Cardiac ventricle fibroblast (primary cell): ENCODE results near the gene ANKRD24. TPM values are rescaled to one million over a fixed set of nuclear protein-coding genes. Genes with fewer than 3 reads are reported as not detected.

Source experiments
- total RNA-seq: library from RNA; depleted of rRNA; stranded (reverse); fragments of >200 nt; gene quantifications from 2 replicates; pipeline ENCODE4 v1.2.3, GENCODE V29; 2015

The ANKRD24 gene
- total RNA-seq = 0.75 and 1.5 TPM in 2 replicates

DNA sequence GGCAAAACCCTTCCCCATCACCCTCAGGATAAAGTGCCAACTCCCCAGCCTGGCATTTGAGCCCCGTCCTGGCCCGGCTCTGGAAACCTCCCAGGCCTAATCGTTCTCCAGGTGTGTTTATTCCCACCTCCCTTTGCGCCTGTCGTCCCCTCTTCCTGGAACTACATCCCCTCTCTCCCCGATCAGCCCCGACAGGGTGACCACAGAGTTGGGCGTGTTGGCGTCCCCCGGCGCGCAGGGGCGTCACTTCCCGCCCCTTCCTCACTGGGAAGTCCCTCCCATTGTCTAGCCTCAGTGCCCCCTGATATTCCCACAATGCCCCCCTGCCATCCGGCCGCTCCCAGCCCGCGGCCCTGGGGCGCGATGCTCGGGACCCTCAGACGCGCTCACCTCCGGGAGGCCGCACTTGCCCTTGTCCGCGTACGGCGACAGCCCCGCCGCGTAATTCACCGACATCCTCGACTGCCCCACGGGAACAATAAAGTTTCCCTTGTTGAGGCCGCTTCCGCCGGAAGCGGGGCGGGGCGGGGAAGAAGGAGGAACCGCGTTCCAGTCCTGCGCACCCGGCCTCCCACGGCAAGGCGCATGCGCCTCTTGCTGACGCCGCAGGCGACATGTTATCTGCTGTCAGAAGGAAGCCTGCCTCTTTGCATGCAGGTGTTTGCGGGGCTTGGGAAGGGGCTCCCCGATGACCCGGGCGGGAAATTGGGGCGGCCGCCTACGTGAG, at the start of gene ANKRD24, which contains the start of gene SIRT6:
Gene ANKRD24, plus strand, starts transcription at position 606 of the 727 bp plus-strand sequence. CDS start 3,737 bp downstream, outside the sequence.
Gene SIRT6, minus strand, starts transcription at position 480 of the 727 bp plus-strand sequence. Its CDS starts 24 bp downstream, at position 456.

DNA sequence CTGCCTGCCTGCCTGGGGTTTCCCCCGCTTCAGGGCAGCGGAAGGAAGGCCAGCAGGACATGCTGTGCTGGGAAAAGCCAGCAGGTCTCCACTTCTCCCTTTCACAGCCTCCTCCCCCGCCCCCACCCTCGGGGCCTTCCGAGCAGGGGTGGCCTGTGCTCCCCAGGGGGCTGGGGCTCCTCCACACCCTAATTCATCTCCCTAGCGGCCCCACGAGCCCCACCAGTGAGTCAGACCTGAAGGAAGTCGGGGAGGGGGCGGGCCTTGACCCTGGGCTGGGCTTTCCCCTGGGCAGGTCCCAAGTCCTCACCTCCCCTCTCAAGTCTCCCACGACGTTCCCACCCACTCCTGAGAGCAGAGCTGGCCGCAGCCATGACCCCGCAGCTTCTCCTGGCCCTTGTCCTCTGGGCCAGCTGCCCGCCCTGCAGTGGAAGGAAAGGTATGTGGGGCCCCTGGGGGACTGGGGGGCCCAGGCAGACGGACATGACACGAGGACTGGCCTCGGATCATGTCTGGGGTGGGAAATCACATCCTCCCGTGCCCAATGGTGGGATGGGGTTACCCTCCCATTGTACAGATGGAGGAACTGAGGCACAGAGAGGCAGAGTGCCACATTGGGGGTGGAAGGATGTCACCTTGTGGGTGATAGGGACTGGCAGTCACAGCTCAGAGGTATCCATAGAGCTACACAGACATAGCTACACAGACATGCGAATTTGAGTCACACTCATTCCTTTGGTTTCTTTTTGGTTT, 46.9 kb downstream of the ANKRD24 start, which contains the start of gene EBI3:
Gene EBI3, plus strand, starts transcription at position 345 of the 753 bp plus-strand sequence. Its CDS starts 28 bp downstream, at position 373.

DNA sequence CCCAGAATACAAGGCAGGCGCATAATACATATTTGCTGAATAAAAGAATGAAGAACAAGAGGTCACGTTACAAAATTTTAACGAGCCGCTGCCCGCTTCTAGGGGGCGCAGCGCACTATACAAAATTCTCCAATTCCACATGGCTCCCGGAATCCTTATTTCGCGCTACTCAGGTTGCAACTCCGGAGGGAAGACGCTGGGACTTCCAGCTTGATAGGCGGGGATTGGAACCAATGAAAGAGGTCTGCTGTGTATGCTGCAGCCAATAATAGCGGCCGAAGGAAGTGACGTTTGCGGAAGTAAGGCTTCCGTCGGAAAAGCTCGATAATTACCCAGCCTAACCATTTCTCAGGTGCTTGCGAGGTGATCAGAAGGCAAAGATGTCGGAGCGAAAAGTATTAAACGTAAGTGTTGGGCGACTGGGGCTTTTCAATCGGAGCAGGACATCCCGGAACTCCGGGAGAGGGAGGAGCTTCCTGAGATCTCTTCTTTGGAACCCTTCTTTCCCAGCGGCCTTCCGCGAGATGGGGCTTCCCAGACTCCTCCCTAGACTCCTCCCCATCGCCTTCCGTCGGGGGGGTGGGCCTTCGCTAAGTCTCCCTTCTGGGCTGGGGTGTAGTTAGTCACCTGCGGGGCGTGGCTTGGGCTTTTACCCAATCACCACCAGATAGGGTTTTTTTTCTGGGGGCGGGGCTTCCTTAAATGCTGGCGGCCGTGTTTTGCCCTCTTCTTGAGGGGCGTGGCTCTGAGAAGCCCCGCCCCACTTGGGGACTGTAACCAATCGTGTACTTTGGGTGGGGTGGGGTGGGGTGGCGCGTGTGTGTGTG, 64.5 kb downstream of the ANKRD24 start, which contains the start of gene YJU2:
Gene YJU2, plus strand, starts transcription at position 314 of the 827 bp plus-strand sequence. Its CDS starts 67 bp downstream, at position 381.

Other genes with a start within 250 kb of the ANKRD24 start
- gene NMRK2, start 249.6 kb upstream of the ANKRD24 start, total RNA-seq = not detected in 2 replicates
- gene DAPK3, start 211.6 kb upstream of the ANKRD24 start, total RNA-seq = 49.3 and 59.2 TPM in 2 replicates
- gene EEF2, start 197.2 kb upstream of the ANKRD24 start, total RNA-seq = 3,060 and 3,544 TPM in 2 replicates
- gene PIAS4, start 175.0 kb upstream of the ANKRD24 start, total RNA-seq = 10.1 and 10.8 TPM in 2 replicates
- gene ZBTB7A, start 115.8 kb upstream of the ANKRD24 start, total RNA-seq = 53.6 and 56.2 TPM in 2 replicates
- gene MAP2K2, start 58.6 kb upstream of the ANKRD24 start, total RNA-seq = 154 and 160 TPM in 2 replicates
- gene CREB3L3, start 29.1 kb upstream of the ANKRD24 start, total RNA-seq = 2.2 TPM in 1 of 2 replicates, not detected in the other
- gene SIRT6, start 126 bp upstream of the ANKRD24 start, total RNA-seq = 15.2 and 19.8 TPM in 2 replicates
- gene EBI3, start 46.8 kb downstream of the ANKRD24 start, total RNA-seq = not detected in 2 replicates
- 13.8 and 18.2 TPM in 2 replicates for gene YJU2, start 64.4 kb downstream of the ANKRD24 start, total RNA-seq
- gene SHD, start 96.6 kb downstream of the ANKRD24 start, total RNA-seq = not detected in 2 replicates
- not detected in 2 replicates for gene TMIGD2, start 119.7 kb downstream of the ANKRD24 start, total RNA-seq
- 0.69 and 4.2 TPM in 2 replicates for gene FSD1, start 121.9 kb downstream of the ANKRD24 start, total RNA-seq
- gene STAP2, start 156.1 kb downstream of the ANKRD24 start, total RNA-seq = 3.6 TPM in 2 replicates
- 2.7 and 4.0 TPM in 2 replicates for gene MPND, start 160.9 kb downstream of the ANKRD24 start, total RNA-seq
- 76.0 and 86.1 TPM in 2 replicates for gene SH3GL1, start 217.9 kb downstream of the ANKRD24 start, total RNA-seq
- 2.7 and 2.9 TPM in 2 replicates for gene CHAF1A, start 220.0 kb downstream of the ANKRD24 start, total RNA-seq